Measurements from ENCODE around the gene SUMF1.
"Not testable (repeated sequence)": the region's sequence is repeated elsewhere in the genome, so short reads cannot be mapped to it uniquely, and the experiment has no call there.

Gene SUMF1

GRCh38 chr3:4462369-4463040, 4.6 kb downstream of the SUMF1 start:
- no peak for DNase-seq (ENCODE audit: low read depth in 3 of 3, low spot score in 1 of 3)

- DNase-seq (ENCODE audit: low read depth in 3 of 3, low spot score in 1 of 3) = no peak
These were observed 5.5 kb downstream of the SUMF1 start for GRCh38 chr3:4461468-4462090.

- no peak for DNase-seq (ENCODE audit: low read depth in 3 of 3, low spot score in 1 of 3)
These were observed 6.7 kb downstream of the SUMF1 start for GRCh38 chr3:4460334-4460733.

GRCh38 chr3:4458961-4459360, 8.1 kb downstream of the SUMF1 start:
- no peak for DNase-seq (ENCODE audit: low read depth in 3 of 3, low spot score in 1 of 3)

GRCh38 chr3:4456780-4457179, 10.3 kb downstream of the SUMF1 start:
- not testable (repeated sequence) for DNase-seq (ENCODE audit: low read depth in 3 of 3, low spot score in 1 of 3)

- no peak for DNase-seq (ENCODE audit: low read depth in 3 of 3, low spot score in 1 of 3)
These were observed 12.9 kb downstream of the SUMF1 start for GRCh38 chr3:4454142-4454541.

- no peak for DNase-seq (ENCODE audit: low read depth in 3 of 3, low spot score in 1 of 3)
These were observed 17.8 kb downstream of the SUMF1 start for GRCh38 chr3:4449043-4449805.

- DNase-seq (ENCODE audit: low read depth in 3 of 3, low spot score in 1 of 3) = no peak
These were observed 18.9 kb downstream of the SUMF1 start for GRCh38 chr3:4448187-4448586.

- no peak for DNase-seq (ENCODE audit: low read depth in 3 of 3, low spot score in 1 of 3)
These were observed 19.6 kb downstream of the SUMF1 start for GRCh38 chr3:4447295-4447999.

GRCh38 chr3:4440951-4441350, 26.1 kb downstream of the SUMF1 start:
- DNase-seq (ENCODE audit: low read depth in 3 of 3, low spot score in 1 of 3) = no peak

- no peak for DNase-seq (ENCODE audit: low read depth in 3 of 3, low spot score in 1 of 3)
These were observed 28.8 kb downstream of the SUMF1 start for GRCh38 chr3:4438296-4438695.

- DNase-seq (ENCODE audit: low read depth in 3 of 3, low spot score in 1 of 3) = no peak
These were observed 34.8 kb downstream of the SUMF1 start for GRCh38 chr3:4432259-4432658.

GRCh38 chr3:4429648-4430350, 37.3 kb downstream of the SUMF1 start:
- DNase-seq (ENCODE audit: low read depth in 3 of 3, low spot score in 1 of 3) = no peak

GRCh38 chr3:4426782-4427344, 40.2 kb downstream of the SUMF1 start:
- no peak for DNase-seq (ENCODE audit: low read depth in 3 of 3, low spot score in 1 of 3)

GRCh38 chr3:4426261-4426781, 40.7 kb downstream of the SUMF1 start:
- no peak for DNase-seq (ENCODE audit: low read depth in 3 of 3, low spot score in 1 of 3)

GRCh38 chr3:4425707-4426106, 41.4 kb downstream of the SUMF1 start:
- no peak for DNase-seq (ENCODE audit: low read depth in 3 of 3, low spot score in 1 of 3)

GRCh38 chr3:4425055-4425454, 42.0 kb downstream of the SUMF1 start:
- no peak for DNase-seq (ENCODE audit: low read depth in 3 of 3, low spot score in 1 of 3)

- no peak for DNase-seq (ENCODE audit: low read depth in 3 of 3, low spot score in 1 of 3)
These were observed 45.9 kb downstream of the SUMF1 start for GRCh38 chr3:4421121-4421520.

- no peak for DNase-seq (ENCODE audit: low read depth in 3 of 3, low spot score in 1 of 3)
These were observed 47.1 kb downstream of the SUMF1 start for GRCh38 chr3:4419920-4420319.

GRCh38 chr3:4419386-4419785, 47.7 kb downstream of the SUMF1 start:
- no peak for DNase-seq (ENCODE audit: low read depth in 3 of 3, low spot score in 1 of 3)

GRCh38 chr3:4418156-4418555, 48.9 kb downstream of the SUMF1 start:
- no peak for DNase-seq (ENCODE audit: low read depth in 3 of 3, low spot score in 1 of 3)

Measured in stimulated activated CD4-positive, alpha-beta T cell treated with anti-CD3 and anti-CD28 coated beads, TNF-alpha, amount 100 ng/mL, for 1 hour (primary cell).